B cell (primary cell): ENCODE results near the gene NOTUM. TPM values are rescaled to one million over a fixed set of nuclear protein-coding genes. Genes with fewer than 3 reads are reported as not detected.

Experiments
- ATAC-seq: fragments of 200-7000 bp; cut with Tn5 transposase; one replicate; pipeline ENCODE4 v1.10.0; 2021; ENCODE audit warnings: low read depth, mild to moderate bottlenecking, moderate number of reproducible peaks, moderate library complexity
- CTCF ChIA-PET: fragments of 350-600 bp; sonication (Branson Sonifier 250); formaldehyde crosslinking; loops from one replicate; lab custom pipeline; 2021; ENCODE audit warnings: antibody characterized with exemption, inconsistent platforms; lab: Charles Lee
- POLR2A ChIA-PET: fragments of 350-600 bp; sonication (Branson Sonifier 250); formaldehyde crosslinking; loops from one replicate; lab custom pipeline; 2021; ENCODE audit warnings: antibody characterized with exemption; lab: Charles Lee
- DNase-seq: peaks from one replicate; pipeline ENCODE4 v3.0.0; 2013
- H2AFZ ChIP-seq: 2 replicates; pipeline ENCODE4 v1.6.1; 2012; ENCODE audit warnings: mild to moderate bottlenecking, low read depth, low read length; ENCODE audit not compliant: insufficient read depth, poor library complexity, severe bottlenecking
- H3K27ac ChIP-seq, 2 donors: 1 replicate in 1 of 2; 2 replicates in 1 of 2; pipeline ENCODE4 v1.5.1; 2012 to 2013; ENCODE audit warnings: low read length in 2 of 2, mild to moderate bottlenecking in 2 of 2, moderate library complexity in 1 of 2
- H3K27me3 ChIP-seq, 4 experiments: fragments of 200-600 bp in 1 of 4; sonication (generic) in 1 of 4; replicated peaks in 1 of 4; 1 replicate in 2 of 4; 2 replicates in 2 of 4; pipeline versions ENCODE4 v1.6.1 to v1.7.0; 2013 to 2016; ENCODE audit warnings: low read length in 3 of 4, mild to moderate bottlenecking in 2 of 4, mixed read lengths in 1 of 4, moderate library complexity in 1 of 4; ENCODE audit not compliant: insufficient read depth in 4 of 4, control insufficient read depth in 3 of 4; ENCODE audit errors: control extremely low read depth in 1 of 4
- H3K36me3 ChIP-seq, 2 experiments: replicated peaks in 1 of 2; 1 replicate in 1 of 2; 2 replicates in 1 of 2; pipeline versions ENCODE4 v1.6.1 to v1.7.1; 2013; ENCODE audit warnings: low read length in 1 of 2; ENCODE audit not compliant: insufficient read depth in 2 of 2, control insufficient read depth in 1 of 2; ENCODE audit errors: control extremely low read depth in 1 of 2, extremely low read depth in 1 of 2
- H3K4me1 ChIP-seq, 2 donors: fragments of 200-600 bp in 1 of 2; sonication (generic) in 1 of 2; 1 replicate in 1 of 2; 2 replicates in 1 of 2; pipeline versions ENCODE4 v1.5.1 to v1.6.1; 2013 to 2017; ENCODE audit warnings: low read length in 2 of 2; ENCODE audit not compliant: control insufficient read depth in 2 of 2, insufficient read depth in 2 of 2
- H3K4me2 ChIP-seq: replicated peaks from 2 replicates; pipeline ENCODE3; 2012; ENCODE audit warnings: mild to moderate bottlenecking, low read depth, low read length; ENCODE audit not compliant: poor library complexity, severe bottlenecking
- H3K4me3 ChIP-seq, 5 experiments: fragments of 200-600 bp in 1 of 5; sonication (generic) in 1 of 5; 1 replicate in 3 of 5; 2 replicates in 2 of 5; pipeline versions ENCODE4 v1.5.1 to v1.7.0; 2011 to 2016; ENCODE audit warnings: low read length in 4 of 5, mild to moderate bottlenecking in 4 of 5, low read depth in 2 of 5, control low read depth in 1 of 5, moderate library complexity in 1 of 5; ENCODE audit not compliant: insufficient read depth in 1 of 5; ENCODE audit errors: control extremely low read depth in 1 of 5, extremely low read depth in 1 of 5
- H3K79me2 ChIP-seq: fragments of 200-600 bp; sonication (generic); one replicate; pipeline ENCODE4 v1.6.0; 2016; ENCODE audit warnings: low read length; ENCODE audit not compliant: control insufficient read depth, insufficient read depth
- H3K9ac ChIP-seq: fragments of 200-600 bp; sonication (generic); 2 replicates; pipeline ENCODE4 v1.6.1; 2017; ENCODE audit warnings: mild to moderate bottlenecking, low read length, moderate library complexity
- H3K9me3 ChIP-seq, 3 donors: one replicate each; pipeline versions ENCODE4 v1.6.1 to v1.7.1; 2013; ENCODE audit warnings: low read length in 2 of 3; ENCODE audit not compliant: control insufficient read depth in 2 of 3, insufficient read depth in 1 of 3; ENCODE audit errors: control extremely low read depth in 1 of 3
- H4K20me1 ChIP-seq: 2 replicates; pipeline ENCODE4 v1.6.0; 2012; ENCODE audit warnings: mild to moderate bottlenecking, low read length; ENCODE audit not compliant: insufficient read depth, control insufficient read depth, poor library complexity, severe bottlenecking
- H3K27ac Mint-ChIP-seq: one replicate; pipeline ENCODE4 v1.8.0; 2021; ENCODE audit warnings: mixed read lengths
- H3K27me3 Mint-ChIP-seq: one replicate; pipeline ENCODE4 v1.8.0; 2021; ENCODE audit warnings: mixed read lengths
- H3K4me1 Mint-ChIP-seq: one replicate; pipeline ENCODE4 v1.8.0; 2021; ENCODE audit warnings: mixed read lengths
- H3K4me3 Mint-ChIP-seq: one replicate; pipeline ENCODE4 v1.8.0; 2021; ENCODE audit warnings: mixed read lengths
- H3K9me3 Mint-ChIP-seq: one replicate; pipeline ENCODE4 v1.8.0; 2022; ENCODE audit warnings: mixed read lengths; ENCODE audit not compliant: insufficient read depth
- CTCF ChIP-seq: fragments of 200-600 bp; IDR thresholded peaks from one replicate; pipeline ENCODE4 v1.8.0; 2022; ENCODE audit warnings: antibody characterized with exemption, mild to moderate bottlenecking
- EZH2 ChIP-seq: IDR thresholded peaks from 2 replicates; pipeline ENCODE4 v1.6.1; 2012; ENCODE audit warnings: borderline replicate concordance, low read depth, mild to moderate bottlenecking, moderate library complexity, low read length; ENCODE audit not compliant: insufficient read depth, poor library complexity, severe bottlenecking
- WGBS: methylation state at CpG from one replicate; pipeline ENCODE4 v1.1.5; 2013; ENCODE audit warnings: missing lambda C conversion rate; ENCODE audit not compliant: insufficient coverage; 5-methylcytosine and 5-hydroxymethylcytosine counted together
- intact Hi-C: fragments of 100-400 bp; cut with micrococcal nuclease; formaldehyde crosslinking; loops from one replicate; pipeline ENCODE4 v1.10.0; 2022
- polyA plus RNA-seq: library from polyadenylated mRNA; depleted of rRNA; stranded (reverse); fragments of >200 nt; gene quantifications from 2 replicates; pipeline ENCODE4 v1.2.3, GENCODE V29; 2012
- total RNA-seq, 2 donors: library from RNA; stranded (reverse); fragments of 120-200 nt in 1 of 2; gene quantifications; 1 replicate in 1 of 2; 2 replicates in 1 of 2; pipeline versions ENCODE4 v1.2.3 to v1.2.4, GENCODE V29; 2013 to 2022

Gene NOTUM
- total and polyA plus RNA-seq, 2 donors (not counting 1 experiment from before 2014, with no cell fraction given), result not detected

- H3K27me3 Mint-ChIP-seq, result no peaks in the 10 kb centered on the region
- ATAC-seq, result no peak
- H3K9me3 Mint-ChIP-seq, result no peaks in the 10 kb centered on the region
- no peaks in the 10 kb centered on the region for H3K4me1 ChIP-seq
- H2AFZ ChIP-seq, result no peak overlapping the region
- H3K36me3 ChIP-seq, result peaks cover 0 to 2% of the 10 kb centered on the region in 2 experiments
- no peak for TF ChIP-seq EZH2
- no peak for TF ChIP-seq CTCF
- ChIA-PET CTCF (interaction anchor here (0.6 kb wide), 1 partner anchor 24 kb away, joined by 3 read pairs; no protein-coding TSS in a partner anchor), POLR2A (no interaction called here)
- no peaks in the 10 kb centered on the region for H3K27me3 ChIP-seq
- no peaks in the 10 kb centered on the region for H3K9me3 ChIP-seq
- no peak for DNase-seq
- no peak overlapping the region for H3K4me3 Mint-ChIP-seq
- H3K27ac ChIP-seq, result no peak overlapping the region
- intact Hi-C loops, result no loop called here
- H3K79me2 ChIP-seq, result peaks cover 12% of the 10 kb centered on the region
- no peak overlapping the region for H3K4me2 ChIP-seq
- peaks cover 1% of the 10 kb centered on the region for H3K4me1 Mint-ChIP-seq
- H4K20me1 ChIP-seq, result peaks cover 18% of the 10 kb centered on the region
- no peak overlapping the region for H3K27ac Mint-ChIP-seq
- no peak overlapping the region for H3K9ac ChIP-seq
- WGBS, result 96% methylated on average over 27 of the region's 28 CpGs
- no peak overlapping the region for H3K4me3 ChIP-seq
These were observed 35.3 kb upstream of the NOTUM start for GRCh38 chr17:81996232-81996756.

GRCh38 chr17:81995463-81996231 is 34.7 kb upstream of the NOTUM start:
- peaks cover 0 to 2% of the 10 kb centered on the region in 2 experiments for H3K36me3 ChIP-seq
- POLR2A ChIA-PET, result no interaction called here
- no peaks in the 10 kb centered on the region for H3K4me1 ChIP-seq
- ATAC-seq (no peak), DNase-seq (no peak)
- CTCF ChIA-PET, result interaction anchor here (1.4 kb wide), 1 partner anchor 36 kb away, joined by 5 read pairs; no protein-coding TSS in a partner anchor
- no peaks in the 10 kb centered on the region for H3K27me3 ChIP-seq
- peaks cover 3% of the 10 kb centered on the region for H3K4me1 Mint-ChIP-seq
- H3K27ac Mint-ChIP-seq, result no peak overlapping the region
- no peaks in the 10 kb centered on the region for H3K27me3 Mint-ChIP-seq
- H3K4me3 Mint-ChIP-seq, result no peak overlapping the region
- H3K4me3 ChIP-seq, result no peak overlapping the region
- no peak for TF ChIP-seq CTCF
- TF ChIP-seq EZH2, result no peak
- H3K4me2 ChIP-seq, result no peak overlapping the region
- no peak overlapping the region for H2AFZ ChIP-seq
- H3K9me3 ChIP-seq, result no peaks in the 10 kb centered on the region
- WGBS, result 97% methylated on average over 29 of the region's 29 CpGs
- H3K79me2 ChIP-seq, result peaks cover 17% of the 10 kb centered on the region
- H3K9ac ChIP-seq, result no peak overlapping the region
- no peaks in the 10 kb centered on the region for H3K9me3 Mint-ChIP-seq
- intact Hi-C loops, result no loop called here
- H3K27ac ChIP-seq, result no peak overlapping the region
- peaks cover 21% of the 10 kb centered on the region for H4K20me1 ChIP-seq
